Ovary (tissue), 9 donors: ENCODE measurements around the gene CCIN. TPM values are rescaled to one million over a fixed set of nuclear protein-coding genes. Genes with fewer than 3 reads are reported as not detected.
"Not testable (repeated sequence)": the region's sequence is repeated elsewhere in the genome, so short reads cannot be mapped to it uniquely, and the experiment has no call there.

Experiments
- DNase-seq, 5 donors: peaks; one replicate each; pipeline ENCODE4 v3.0.0-alpha.2; 2019 to 2020
- H3K27ac ChIP-seq, 2 donors: fragments of 200-600 bp; one replicate each; pipeline versions ENCODE4 v1.5.1 to v1.8.0; 2019 to 2022
- H3K27me3 ChIP-seq: fragments of 200-600 bp; one replicate; pipeline ENCODE4 v1.8.0; 2022
- H3K36me3 ChIP-seq: fragments of 200-600 bp; sonication (generic); one replicate; pipeline ENCODE4 v1.5.1; 2019
- H3K4me1 ChIP-seq: one replicate; pipeline ENCODE4 v1.8.1; 2013; ENCODE audit warnings: mild to moderate bottlenecking, moderate library complexity; ENCODE audit not compliant: insufficient read depth
- H3K4me3 ChIP-seq: fragments of 200-600 bp; sonication (generic); one replicate; pipeline ENCODE4 v1.5.1; 2017
- H3K9me3 ChIP-seq, 2 donors: fragments of 200-600 bp in 1 of 2; sonication (generic) in 1 of 2; one replicate each; pipeline versions ENCODE4 v1.5.1 to v1.8.1; 2013 to 2019; ENCODE audit warnings: mild to moderate bottlenecking in 1 of 2, moderate library complexity in 1 of 2
- EP300 ChIP-seq: sonication (generic); formaldehyde crosslinking; IDR thresholded peaks from one replicate; pipeline ENCODE4 v1.6.1; 2017; ENCODE audit warnings: antibody characterized with exemption
- POLR2A ChIP-seq: fragments of 450-650 bp; IDR thresholded peaks from one replicate; pipeline ENCODE4 v1.6.1; 2017; ENCODE audit warnings: antibody characterized with exemption, mild to moderate bottlenecking, moderate library complexity
- WGBS, 3 donors: extraction: QIAGEN DNeasy Blood & Tissue Kit in 1 of 3; methylation state at CpG; one replicate each; pipeline versions ENCODE4 v1.1.5 to v1.1.7; 2013 to 2017; 5-methylcytosine and 5-hydroxymethylcytosine counted together
- intact Hi-C, 4 donors: fragments of 100-400 bp; cut with DNase I; formaldehyde crosslinking; loops; one replicate each; pipeline versions ENCODE4 v1.11.0 to v1.15.1; 2022 to 2023
- polyA plus RNA-seq, 2 donors: library from polyadenylated mRNA; stranded (reverse); fragments of 200-250 nt in 1 of 2; fragments of 350-450 nt in 1 of 2; fragmentation: Illumina TruSeq in 1 of 2; extraction: RNeasy Lipid Tissue Mini Kit (QIAGEN cat#74804) in 1 of 2; gene quantifications; one replicate each; pipeline ENCODE4 v1.2.3, GENCODE V29; 2013 to 2014
- total RNA-seq, 7 donors: library from RNA; depleted of rRNA in 2 of 7; stranded (reverse); fragments of >200 nt in 2 of 7; fragmentation: NEBNext Ultra II Directional in 3 of 7; extraction: Animal tissue kit (Norgen Biotek cat#: 25700) in 3 of 7; gene quantifications; one replicate each; pipeline versions ENCODE4 v1.1.0 to v1.2.4, GENCODE V29; 2016 to 2023
- TF ChIP-seq, protein P1 (sequence below), 3 donors: fragments of 450-650 bp in 2 of 3; fragments of 200-600 bp in 1 of 3; IDR thresholded peaks; one replicate each; pipeline versions ENCODE4 v1.5.1 to v1.8.0; 2016 to 2022; ENCODE audit warnings: antibody characterized with exemption in 3 of 3, mild to moderate bottlenecking in 1 of 3
- donor health status: DM: no; HTN: no; CAD: no; lungs with moderate emphysema.
- donor health status: DM: no; HTN: no; CAD: no.
- donor health status: Bipolar disorder and iron deficiency.
- donor health status: DM: yes; HTN: yes; CAD: no.
- donor health status: DM: no; HTN: no; CAD: no.
- donor health status: DM: yes; HTN: yes; CAD: no.

The CCIN gene
- total and polyA plus RNA-seq, 9 donors: 0.15 to 0.33 (median 0.28) TPM; not detected in 5

DNA sequence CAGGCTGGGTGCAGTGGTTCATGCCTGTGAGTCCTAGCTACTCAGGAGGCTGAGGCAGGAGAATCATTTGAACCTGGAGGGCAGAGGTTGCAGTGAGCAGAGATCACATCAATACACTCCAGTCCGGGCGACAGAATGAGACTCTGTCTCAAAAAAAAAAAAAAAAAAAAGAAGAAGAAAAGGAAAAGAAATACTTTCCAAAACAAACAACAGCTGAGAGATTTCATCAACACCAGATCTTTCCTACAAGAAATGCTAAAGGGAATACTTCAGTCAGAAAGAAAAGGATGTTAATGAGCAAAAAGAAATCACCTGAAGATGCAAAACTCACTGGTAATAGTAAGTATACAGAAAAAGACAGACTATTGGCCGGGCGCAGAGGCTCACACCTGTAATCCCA is 8.4 kb downstream of the CCIN start:
- 49 to 67% (median 57%) methylated on average over 4 of the region's 4 CpGs for WGBS, 3 donors
- no peak overlapping the region for H3K4me3 ChIP-seq
- H3K27ac ChIP-seq: no peak overlapping the region
- no peaks in the 10 kb centered on the region for H3K36me3 ChIP-seq
- no peaks in the 10 kb centered on the region for H3K27me3 ChIP-seq
- no peaks in the 10 kb centered on the region for H3K9me3 ChIP-seq
- H3K4me1 ChIP-seq: no peaks in the 10 kb centered on the region
- no peak for DNase-seq
- intact Hi-C loops: loop anchor here in 2 of 4 donors (10.0 kb wide), 3 partner anchors 53 to 223 kb away; partner anchors contain the start of gene OR2S2 (in 1 of the 2)
- TF ChIP-seq EP300: no peak
- TF ChIP-seq, protein P1, sequence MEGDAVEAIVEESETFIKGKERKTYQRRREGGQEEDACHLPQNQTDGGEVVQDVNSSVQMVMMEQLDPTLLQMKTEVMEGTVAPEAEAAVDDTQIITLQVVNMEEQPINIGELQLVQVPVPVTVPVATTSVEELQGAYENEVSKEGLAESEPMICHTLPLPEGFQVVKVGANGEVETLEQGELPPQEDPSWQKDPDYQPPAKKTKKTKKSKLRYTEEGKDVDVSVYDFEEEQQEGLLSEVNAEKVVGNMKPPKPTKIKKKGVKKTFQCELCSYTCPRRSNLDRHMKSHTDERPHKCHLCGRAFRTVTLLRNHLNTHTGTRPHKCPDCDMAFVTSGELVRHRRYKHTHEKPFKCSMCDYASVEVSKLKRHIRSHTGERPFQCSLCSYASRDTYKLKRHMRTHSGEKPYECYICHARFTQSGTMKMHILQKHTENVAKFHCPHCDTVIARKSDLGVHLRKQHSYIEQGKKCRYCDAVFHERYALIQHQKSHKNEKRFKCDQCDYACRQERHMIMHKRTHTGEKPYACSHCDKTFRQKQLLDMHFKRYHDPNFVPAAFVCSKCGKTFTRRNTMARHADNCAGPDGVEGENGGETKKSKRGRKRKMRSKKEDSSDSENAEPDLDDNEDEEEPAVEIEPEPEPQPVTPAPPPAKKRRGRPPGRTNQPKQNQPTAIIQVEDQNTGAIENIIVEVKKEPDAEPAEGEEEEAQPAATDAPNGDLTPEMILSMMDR (IDR thresholded peaks at IDR 0.05): no peak
- TF ChIP-seq POLR2A: no peak

DNA sequence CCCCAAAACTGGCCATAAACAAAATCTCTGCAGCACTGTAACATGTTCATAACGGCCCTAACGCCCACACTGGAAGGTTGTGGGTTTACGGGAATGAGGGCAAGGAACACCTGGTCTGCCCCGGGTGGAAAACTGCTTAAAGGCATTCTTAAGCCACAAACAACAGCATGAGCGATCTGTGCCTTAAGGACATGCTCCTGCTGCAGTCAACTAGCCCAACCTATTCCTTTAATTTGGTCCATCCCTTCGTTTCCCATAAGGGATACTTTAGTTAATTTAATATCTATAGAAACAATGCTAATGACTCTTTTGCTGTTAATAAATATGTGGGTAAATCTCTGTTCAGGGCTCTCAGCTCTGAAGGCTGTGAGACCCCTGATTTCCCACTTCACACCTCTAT is 11.1 kb downstream of the CCIN start:
- WGBS, 3 donors: 82 to 83% (median 83%) methylated on average over 6 of the region's 6 CpGs

DNA sequence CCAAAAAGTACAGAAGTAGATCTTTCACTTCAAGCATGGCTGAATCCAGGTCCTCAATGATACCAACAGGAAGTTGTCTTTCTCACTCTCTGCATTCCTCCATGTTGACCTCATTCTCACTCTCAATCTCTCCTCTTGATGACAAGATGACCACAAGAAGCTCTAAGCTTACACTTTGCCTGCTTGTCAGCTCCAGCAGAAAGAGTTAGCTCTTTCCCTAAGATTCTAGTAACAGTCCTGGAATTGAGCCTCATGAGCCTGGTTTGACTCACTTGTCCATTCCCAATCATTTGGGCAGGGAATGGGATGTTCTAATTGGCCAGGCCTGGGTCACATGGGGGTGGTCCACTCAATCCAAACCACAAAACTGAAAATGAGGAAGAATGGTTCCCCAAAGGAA is 18.2 kb downstream of the CCIN start:
- no peaks in the 10 kb centered on the region for H3K9me3 ChIP-seq
- H3K27ac ChIP-seq: no peak overlapping the region
- H3K27me3 ChIP-seq: no peaks in the 10 kb centered on the region
- no peak overlapping the region for H3K4me3 ChIP-seq
- intact Hi-C loops: no loop called here
- peaks cover 7% of the 10 kb centered on the region for H3K4me1 ChIP-seq
- no peak for DNase-seq
- no peak for TF ChIP-seq POLR2A
- no peak for TF ChIP-seq EP300
- TF ChIP-seq, protein P1 (IDR thresholded peaks at IDR 0.05): no peak
- H3K36me3 ChIP-seq: no peaks in the 10 kb centered on the region

More for the DNA sequence above, 11.1 kb downstream of the CCIN start:
- H3K4me1 ChIP-seq, H3K27ac ChIP-seq, H3K27me3 ChIP-seq, H3K9me3 ChIP-seq, H3K4me3 ChIP-seq, H3K36me3 ChIP-seq, intact Hi-C loops, DNase-seq: not testable (repeated sequence)

DNA sequence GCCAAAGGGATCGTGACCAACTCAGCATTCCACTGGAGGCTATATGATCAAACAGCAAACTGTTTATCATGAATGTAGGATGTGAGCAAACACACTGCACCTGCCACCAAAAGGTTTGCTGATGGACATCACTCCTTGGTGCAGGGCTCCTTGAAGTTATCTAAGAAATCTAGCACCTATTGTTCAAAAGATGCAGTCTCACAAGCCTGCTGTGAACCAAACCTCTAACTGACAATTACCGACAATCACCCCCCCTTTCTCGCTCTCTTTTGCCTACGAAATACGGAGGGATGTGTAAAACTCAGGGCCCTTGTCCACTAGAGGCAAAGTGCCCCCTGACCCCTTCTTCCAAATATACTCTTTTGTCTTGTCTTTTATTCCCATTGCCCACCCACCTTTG is 19.0 kb downstream of the CCIN start:
- Histone ChIP-seq H3K27me3 (no peaks in the 10 kb centered on the region), H3K4me1 (peaks cover 13% of the 10 kb centered on the region), H3K9me3 (no peaks in the 10 kb centered on the region), H3K4me3 (no peak overlapping the region), H3K36me3 (no peaks in the 10 kb centered on the region), H3K27ac (no peak overlapping the region)
- DNase-seq: no peak
- intact Hi-C loops: no loop called here
- WGBS, 3 donors: 87 to 89% (median 88%) methylated on average over 5 of the region's 5 CpGs
- TF ChIP-seq, protein P1 (IDR thresholded peaks at IDR 0.05): no peak
- TF ChIP-seq EP300: no peak
- no peak for TF ChIP-seq POLR2A

DNA sequence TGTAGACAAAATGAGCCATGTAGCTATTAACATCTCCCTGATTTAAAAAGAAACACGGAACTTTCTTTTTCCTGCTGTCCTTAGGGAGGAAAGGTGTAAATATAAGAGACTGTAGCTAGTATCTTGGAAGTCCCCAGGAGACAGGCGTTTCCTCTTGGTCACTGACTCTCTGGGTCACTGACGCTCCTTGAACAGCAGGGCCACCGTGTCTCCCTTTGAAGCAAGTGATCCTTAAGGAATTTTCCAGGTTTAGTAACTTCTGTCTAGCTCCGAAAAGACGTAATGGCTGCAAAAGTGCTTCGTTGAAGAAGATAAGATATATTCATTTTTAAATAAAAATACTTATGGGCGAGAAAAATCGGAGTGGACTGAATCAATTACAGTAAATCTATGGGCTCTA is 20.8 kb downstream of the CCIN start:
- Histone ChIP-seq H3K27ac (peak overlapping the region; percentile 74 to 75), H3K4me3 (peak overlapping the region; percentile 79), H3K9me3 (no peaks in the 10 kb centered on the region), H3K36me3 (no peaks in the 10 kb centered on the region), H3K27me3 (no peaks in the 10 kb centered on the region), H3K4me1 (peaks cover 16% of the 10 kb centered on the region)
- intact Hi-C loops: loop anchor here in 1 of 4 donors (10.0 kb wide), 1 partner anchor 135 kb away; no protein-coding TSS in a partner anchor
- DNase-seq: no peak
- TF ChIP-seq EP300 (no peak), POLR2A (no peak)
- TF ChIP-seq, protein P1 (IDR thresholded peaks at IDR 0.05): no peak
- WGBS, 3 donors: 3 to 6% (median 3%) methylated on average over 9 of the region's 9 CpGs
